GM10248 (cell line): ENCODE measurements around the gene TNK2.
"Not testable (repeated sequence)": the region's sequence is repeated elsewhere in the genome, so short reads cannot be mapped to it uniquely, and the experiment has no call there.

ENCODE experiments used
- CTCF ChIA-PET: fragments of 300-600 bp; sonication (Branson Sonifier 250); formaldehyde crosslinking; extraction: SDS; loops from one replicate; lab custom pipeline; 2021; ENCODE audit warnings: antibody characterized with exemption; lab: Yijun Ruan, JAX
- POLR2A ChIA-PET: fragments of 350-650 bp; sonication (Branson Sonifier 250); formaldehyde crosslinking; extraction: SDS; loops from one replicate; lab custom pipeline; 2020; ENCODE audit warnings: antibody characterized with exemption; lab: Yijun Ruan, JAX
- DNase-seq: peaks from one replicate; pipeline ENCODE4 v3.0.0; 2012; ENCODE audit errors: extremely low spot score
- TF ChIP-seq, protein P1 (sequence below): IDR thresholded peaks from 2 replicates; pipeline ENCODE4 v1.5.1; 2012; ENCODE audit warnings: mild to moderate bottlenecking, low read depth; ENCODE audit errors: extremely low read depth, missing control alignments, control extremely low read depth

Gene TNK2

DNA sequence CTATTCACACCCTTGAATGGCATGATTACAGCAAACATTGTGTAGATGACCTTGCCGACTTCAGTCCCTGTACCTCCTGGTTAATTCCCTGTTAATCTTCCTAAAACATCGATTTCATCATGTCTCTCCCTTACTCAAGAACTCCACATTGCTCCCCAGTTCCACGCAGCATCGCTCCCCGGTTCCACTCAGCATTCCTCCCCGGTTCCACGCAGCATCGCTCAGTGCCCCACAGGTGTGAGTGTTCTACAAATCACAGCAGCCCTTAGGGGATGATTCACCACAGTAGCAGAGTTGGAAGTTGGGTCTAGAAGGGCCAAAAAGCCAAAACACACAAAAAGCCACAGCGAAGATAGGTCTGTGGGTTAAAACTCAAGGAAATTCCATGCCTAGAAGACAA, 8.6 kb upstream of the TNK2 start:
- CTCF ChIA-PET: interaction anchor here (0.9 to 6.5 kb wide), 8 partner anchors 12 to 1234 kb away, joined by 3 to 144 read pairs (median 8); no protein-coding TSS in a partner anchor
- TF ChIP-seq, protein P1, sequence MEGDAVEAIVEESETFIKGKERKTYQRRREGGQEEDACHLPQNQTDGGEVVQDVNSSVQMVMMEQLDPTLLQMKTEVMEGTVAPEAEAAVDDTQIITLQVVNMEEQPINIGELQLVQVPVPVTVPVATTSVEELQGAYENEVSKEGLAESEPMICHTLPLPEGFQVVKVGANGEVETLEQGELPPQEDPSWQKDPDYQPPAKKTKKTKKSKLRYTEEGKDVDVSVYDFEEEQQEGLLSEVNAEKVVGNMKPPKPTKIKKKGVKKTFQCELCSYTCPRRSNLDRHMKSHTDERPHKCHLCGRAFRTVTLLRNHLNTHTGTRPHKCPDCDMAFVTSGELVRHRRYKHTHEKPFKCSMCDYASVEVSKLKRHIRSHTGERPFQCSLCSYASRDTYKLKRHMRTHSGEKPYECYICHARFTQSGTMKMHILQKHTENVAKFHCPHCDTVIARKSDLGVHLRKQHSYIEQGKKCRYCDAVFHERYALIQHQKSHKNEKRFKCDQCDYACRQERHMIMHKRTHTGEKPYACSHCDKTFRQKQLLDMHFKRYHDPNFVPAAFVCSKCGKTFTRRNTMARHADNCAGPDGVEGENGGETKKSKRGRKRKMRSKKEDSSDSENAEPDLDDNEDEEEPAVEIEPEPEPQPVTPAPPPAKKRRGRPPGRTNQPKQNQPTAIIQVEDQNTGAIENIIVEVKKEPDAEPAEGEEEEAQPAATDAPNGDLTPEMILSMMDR: no peak
- POLR2A ChIA-PET: no interaction called here
- no peak for DNase-seq

DNA sequence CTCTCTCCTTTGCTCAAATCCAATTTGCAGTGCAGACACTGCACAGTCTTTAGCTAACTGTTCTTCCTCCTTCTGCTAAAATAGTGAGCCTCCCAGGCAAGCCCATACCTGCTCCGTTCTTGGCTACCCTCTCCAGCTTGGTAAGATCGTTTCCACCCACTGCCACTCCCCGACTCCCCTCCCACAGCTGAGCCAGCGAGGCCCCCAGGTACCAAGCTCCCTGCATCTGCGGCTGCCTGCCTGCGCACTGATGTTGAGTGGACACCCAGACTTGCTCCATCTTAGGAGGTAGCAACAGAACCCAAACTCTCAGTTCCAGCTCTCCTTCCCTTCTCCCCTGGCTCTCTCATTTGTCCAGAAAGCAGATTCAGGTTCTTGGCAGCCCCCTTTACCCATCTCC, 7.9 kb upstream of the TNK2 start:
- ChIA-PET POLR2A (no interaction called here), CTCF (interaction anchor here (0.9 to 6.5 kb wide), 14 partner anchors 9 to 1234 kb away, joined by 3 to 144 read pairs (median 6); partner anchors contain the start of gene XXYLT1)
- TF ChIP-seq, protein P1: no peak
- DNase-seq: no peak

DNA sequence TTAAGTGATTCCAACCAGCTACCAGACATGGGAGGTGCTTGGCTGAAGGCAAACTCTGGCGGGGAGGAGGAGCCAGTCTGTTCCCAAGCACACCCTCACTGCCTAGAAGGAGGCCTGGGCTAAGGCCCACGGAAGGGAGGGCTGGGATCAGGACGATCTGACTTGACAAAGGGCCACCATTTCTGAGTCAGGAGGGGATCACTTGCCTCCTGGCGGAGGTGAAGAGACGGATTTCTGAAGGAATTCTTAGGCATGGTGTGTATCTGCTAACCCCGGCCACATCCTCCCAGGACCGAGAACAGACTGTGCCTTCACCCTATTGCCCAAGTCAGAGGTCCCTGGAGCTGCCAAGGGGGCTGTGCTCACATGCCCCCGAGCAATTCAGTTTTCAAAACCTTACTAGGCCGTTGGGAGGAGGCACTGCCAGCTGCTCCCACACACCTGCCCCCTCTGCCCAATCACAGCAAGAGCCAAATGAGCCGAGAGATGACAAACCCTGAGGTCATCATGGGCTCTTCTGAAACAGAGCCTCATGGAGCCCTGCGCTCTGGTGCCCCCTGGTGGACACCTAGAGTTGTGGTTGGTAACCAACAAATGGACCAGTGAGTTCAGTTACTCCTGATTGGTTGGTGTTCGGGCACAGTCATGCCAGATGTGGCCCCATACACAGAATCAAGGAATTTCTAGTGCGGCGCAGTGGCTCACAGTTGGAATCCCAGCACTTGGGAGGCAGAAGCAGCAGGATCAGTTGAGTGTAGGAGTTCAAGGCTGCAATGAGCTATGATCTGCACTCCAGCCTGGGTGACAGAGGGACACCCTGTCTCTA, 6.5 kb upstream of the TNK2 start:
- ChIA-PET POLR2A (interaction anchor here (0.6 kb wide), 1 partner anchor 603 kb away, joined by 3 read pairs; no protein-coding TSS in a partner anchor), CTCF (interaction anchor here (0.7 to 6.5 kb wide), 23 partner anchors 8 to 644 kb away, joined by 3 to 144 read pairs (median 5); partner anchors contain the start of gene XXYLT1)
- peak; percentile 94 for DNase-seq
- TF ChIP-seq, protein P1: peak; percentile 85

DNA sequence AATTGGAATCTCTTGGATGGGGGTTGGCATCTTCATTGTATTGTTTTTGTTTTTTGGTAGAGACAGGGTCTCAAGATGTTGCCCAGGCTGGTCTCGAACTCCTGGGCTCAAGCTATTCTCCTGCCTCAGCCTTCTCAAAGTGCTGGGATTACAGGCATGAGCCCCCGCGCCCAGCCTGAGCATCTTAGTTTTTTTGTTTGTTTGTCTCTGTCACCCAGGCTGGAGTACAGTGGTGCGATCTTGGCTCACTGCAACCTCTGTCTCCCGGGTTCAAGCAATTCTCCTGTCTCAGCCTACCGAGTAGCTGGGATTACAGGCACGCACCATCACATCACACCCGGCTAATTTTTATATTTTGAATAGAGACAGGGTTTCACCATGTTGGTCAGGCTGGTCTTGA, 5.8 kb upstream of the TNK2 start:
- POLR2A ChIA-PET, DNase-seq: not testable (repeated sequence)
- CTCF ChIA-PET: interaction anchor here (1.0 to 6.5 kb wide), 12 partner anchors 10 to 175 kb away, joined by 3 to 144 read pairs (median 20); no protein-coding TSS in a partner anchor

DNA sequence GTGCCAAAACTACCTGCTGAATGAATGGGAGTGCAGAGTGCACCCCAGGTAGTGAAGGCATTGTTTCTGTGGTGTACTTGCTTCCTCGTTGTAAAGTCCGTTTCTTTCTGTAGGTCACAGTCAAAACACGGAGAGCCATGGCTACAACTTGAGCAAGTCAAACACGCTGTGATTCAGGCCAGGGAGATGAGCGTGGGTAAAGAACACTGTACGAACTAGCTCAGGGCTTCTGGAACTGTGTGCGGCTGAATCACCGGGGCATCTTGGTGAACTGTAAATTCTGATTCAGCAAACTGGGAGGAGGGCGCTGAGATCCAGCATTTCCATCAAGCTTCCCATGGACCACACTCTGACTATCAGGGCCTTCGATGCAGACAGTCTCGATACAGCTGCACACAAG, 5.0 kb upstream of the TNK2 start:
- TF ChIP-seq, protein P1: no peak
- DNase-seq: no peak
- ChIA-PET CTCF (interaction anchor here (1.0 to 6.5 kb wide), 11 partner anchors 11 to 174 kb away, joined by 3 to 144 read pairs (median 26); no protein-coding TSS in a partner anchor), POLR2A (no interaction called here)

DNA sequence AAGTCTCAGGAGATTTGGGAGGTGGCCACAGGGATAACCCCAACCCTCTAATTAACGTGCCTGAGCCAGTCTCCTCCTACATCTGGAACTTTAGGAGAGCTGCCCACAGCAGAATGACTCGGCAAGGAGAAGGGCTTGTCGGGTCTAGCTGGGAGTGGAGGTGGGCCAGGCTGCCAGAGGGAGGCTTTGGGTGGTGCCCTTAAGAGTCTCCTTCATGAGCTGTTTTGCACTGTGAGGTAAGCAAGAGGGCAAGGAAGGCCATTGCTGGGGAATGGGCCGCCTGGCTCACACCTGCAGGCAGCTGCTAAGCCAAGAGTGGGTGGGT, 3.6 kb upstream of the TNK2 start:
- CTCF ChIA-PET: interaction anchor here (1.1 to 6.5 kb wide), 5 partner anchors 8 to 52 kb away, joined by 5 to 144 read pairs (median 40); no protein-coding TSS in a partner anchor
- POLR2A ChIA-PET: no interaction called here
- TF ChIP-seq, protein P1: no peak
- DNase-seq: no peak
